ENCODE data around the gene SLC39A12. TPM values are rescaled to one million over a fixed set of nuclear protein-coding genes. Genes with fewer than 3 reads are reported as not detected.

The SLC39A12 gene
- total RNA-seq, 6 donors from 2014 or later: 0.17 to 2.1 (median 1.1) TPM; not detected in 2

DNA sequence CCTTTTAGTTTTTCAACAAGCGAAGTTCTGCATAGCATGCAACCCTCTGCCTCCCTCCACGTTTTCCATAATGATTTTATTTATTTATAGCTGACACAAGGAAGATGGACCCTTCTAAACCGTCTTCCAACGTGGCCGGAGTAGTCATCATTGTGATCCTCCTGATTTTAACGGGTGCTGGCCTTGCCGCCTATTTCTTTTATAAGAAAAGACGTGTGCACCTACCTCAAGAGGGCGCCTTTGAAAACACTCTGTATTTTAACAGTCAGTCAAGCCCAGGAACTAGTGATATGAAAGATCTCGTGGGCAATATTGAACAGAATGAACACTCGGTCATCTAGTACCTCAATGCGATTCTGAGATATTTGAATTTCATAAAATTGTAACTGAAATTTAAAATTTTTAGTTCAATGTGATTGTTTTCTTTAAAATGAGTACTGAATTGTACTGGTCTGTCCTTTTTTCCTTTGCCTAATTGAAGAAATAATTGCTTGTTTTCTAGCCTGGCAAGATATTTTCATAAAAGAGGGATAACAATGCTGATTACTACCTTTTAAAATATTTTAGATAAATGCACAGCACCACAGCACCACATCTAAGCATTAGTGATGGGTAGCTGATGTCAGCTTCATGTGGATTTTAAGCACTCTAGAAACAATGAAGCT lies 41.5 kb upstream of the SLC39A12 start:
- Histone ChIP-seq H3K9me3 (no peaks in the 10 kb centered on the region), H3K36me3 (no peaks in the 10 kb centered on the region), H3K4me3 (no peak overlapping the region), H3K27ac (no peak overlapping the region), H3K4me1 (no peaks in the 10 kb centered on the region), H3K27me3 (no peaks in the 10 kb centered on the region)
- TF ChIP-seq EP300 (IDR thresholded peaks at IDR 0.05): no peak
- TF ChIP-seq, protein P1, sequence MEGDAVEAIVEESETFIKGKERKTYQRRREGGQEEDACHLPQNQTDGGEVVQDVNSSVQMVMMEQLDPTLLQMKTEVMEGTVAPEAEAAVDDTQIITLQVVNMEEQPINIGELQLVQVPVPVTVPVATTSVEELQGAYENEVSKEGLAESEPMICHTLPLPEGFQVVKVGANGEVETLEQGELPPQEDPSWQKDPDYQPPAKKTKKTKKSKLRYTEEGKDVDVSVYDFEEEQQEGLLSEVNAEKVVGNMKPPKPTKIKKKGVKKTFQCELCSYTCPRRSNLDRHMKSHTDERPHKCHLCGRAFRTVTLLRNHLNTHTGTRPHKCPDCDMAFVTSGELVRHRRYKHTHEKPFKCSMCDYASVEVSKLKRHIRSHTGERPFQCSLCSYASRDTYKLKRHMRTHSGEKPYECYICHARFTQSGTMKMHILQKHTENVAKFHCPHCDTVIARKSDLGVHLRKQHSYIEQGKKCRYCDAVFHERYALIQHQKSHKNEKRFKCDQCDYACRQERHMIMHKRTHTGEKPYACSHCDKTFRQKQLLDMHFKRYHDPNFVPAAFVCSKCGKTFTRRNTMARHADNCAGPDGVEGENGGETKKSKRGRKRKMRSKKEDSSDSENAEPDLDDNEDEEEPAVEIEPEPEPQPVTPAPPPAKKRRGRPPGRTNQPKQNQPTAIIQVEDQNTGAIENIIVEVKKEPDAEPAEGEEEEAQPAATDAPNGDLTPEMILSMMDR (IDR thresholded peaks at IDR 0.05): peak in 3 of 6 experiments; percentile 11 to 25 (median 20)
- ATAC-seq (ENCODE audit: low FRiP score in 2 of 2): peak in 1 of 2 donors; percentile 51
- WGBS, 2 donors: 24 to 30% methylated on average over 12 of the region's 12 CpGs
- DNase-seq: no peak

DNA sequence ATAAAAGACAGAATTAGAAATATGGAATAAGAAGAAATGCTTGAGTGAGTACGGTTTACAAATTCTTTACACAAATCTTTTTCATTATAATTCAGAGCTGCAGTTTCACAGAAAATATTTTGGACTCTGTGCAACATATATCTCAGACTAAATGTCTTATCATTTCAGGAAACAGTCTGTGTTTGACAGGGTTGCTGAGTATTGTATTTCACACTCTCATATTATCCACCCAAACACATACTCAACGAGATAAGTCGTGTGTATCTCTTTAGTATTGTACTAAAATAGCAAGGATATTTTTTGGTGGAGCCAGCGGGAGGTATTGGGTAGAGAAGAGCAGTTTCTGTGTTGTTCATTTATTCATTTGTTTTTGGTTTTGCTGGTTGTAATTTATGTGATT lies 39.0 kb upstream of the SLC39A12 start:
- Histone ChIP-seq H3K36me3 (no peaks in the 10 kb centered on the region), H3K27ac (no peak overlapping the region), H3K4me1 (no peaks in the 10 kb centered on the region), H3K4me3 (no peak overlapping the region), H3K27me3 (no peaks in the 10 kb centered on the region), H3K9me3 (no peaks in the 10 kb centered on the region)
- DNase-seq (no peak), ATAC-seq (ENCODE audit: low FRiP score in 2 of 2) (no peak)
- 42 to 46% methylated on average over 4 of the region's 4 CpGs for WGBS, 2 donors
- TF ChIP-seq EP300 (IDR thresholded peaks at IDR 0.05) (no peak), POLR2A (IDR thresholded peaks at IDR 0.05) (no peak), POLR2AphosphoS5 (IDR thresholded peaks at IDR 0.05) (no peak)
- TF ChIP-seq, protein P1 (IDR thresholded peaks at IDR 0.05): no peak

DNA sequence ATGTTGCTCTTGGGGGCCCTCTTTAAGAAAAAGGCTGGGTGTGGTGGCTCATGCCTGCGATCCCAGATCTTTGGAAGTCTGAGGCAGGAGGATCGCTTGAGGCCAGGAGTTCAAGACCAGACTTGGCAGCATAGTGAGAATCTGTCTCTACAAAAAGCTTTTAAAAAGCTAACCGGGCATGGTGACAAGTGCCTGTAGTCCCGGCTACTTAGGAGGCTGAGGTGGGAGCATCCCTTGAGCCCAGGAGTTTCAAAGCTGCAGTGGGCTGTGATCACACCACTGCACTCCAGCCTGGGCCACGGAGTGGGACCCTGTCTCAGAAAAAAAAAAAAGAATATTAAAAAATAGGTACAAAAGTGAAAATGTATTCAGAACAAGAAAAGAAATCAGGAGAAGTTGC lies 38.1 kb upstream of the SLC39A12 start:
- 62 to 70% methylated on average over 5 of the region's 5 CpGs for WGBS, 2 donors
- H3K9me3 ChIP-seq: no peaks in the 10 kb centered on the region
- H3K4me3 ChIP-seq: no peak overlapping the region
- H3K4me1 ChIP-seq: no peaks in the 10 kb centered on the region
- H3K36me3 ChIP-seq: no peaks in the 10 kb centered on the region
- TF ChIP-seq EP300 (IDR thresholded peaks at IDR 0.05) (no peak), POLR2A (IDR thresholded peaks at IDR 0.05) (no peak), POLR2AphosphoS5 (IDR thresholded peaks at IDR 0.05) (no peak)
- TF ChIP-seq, protein P1 (IDR thresholded peaks at IDR 0.05): no peak
- no peaks in the 10 kb centered on the region for H3K27me3 ChIP-seq
- H3K27ac ChIP-seq: no peak overlapping the region
- DNase-seq: no peak
- ATAC-seq (ENCODE audit: low FRiP score in 2 of 2): no peak

DNA sequence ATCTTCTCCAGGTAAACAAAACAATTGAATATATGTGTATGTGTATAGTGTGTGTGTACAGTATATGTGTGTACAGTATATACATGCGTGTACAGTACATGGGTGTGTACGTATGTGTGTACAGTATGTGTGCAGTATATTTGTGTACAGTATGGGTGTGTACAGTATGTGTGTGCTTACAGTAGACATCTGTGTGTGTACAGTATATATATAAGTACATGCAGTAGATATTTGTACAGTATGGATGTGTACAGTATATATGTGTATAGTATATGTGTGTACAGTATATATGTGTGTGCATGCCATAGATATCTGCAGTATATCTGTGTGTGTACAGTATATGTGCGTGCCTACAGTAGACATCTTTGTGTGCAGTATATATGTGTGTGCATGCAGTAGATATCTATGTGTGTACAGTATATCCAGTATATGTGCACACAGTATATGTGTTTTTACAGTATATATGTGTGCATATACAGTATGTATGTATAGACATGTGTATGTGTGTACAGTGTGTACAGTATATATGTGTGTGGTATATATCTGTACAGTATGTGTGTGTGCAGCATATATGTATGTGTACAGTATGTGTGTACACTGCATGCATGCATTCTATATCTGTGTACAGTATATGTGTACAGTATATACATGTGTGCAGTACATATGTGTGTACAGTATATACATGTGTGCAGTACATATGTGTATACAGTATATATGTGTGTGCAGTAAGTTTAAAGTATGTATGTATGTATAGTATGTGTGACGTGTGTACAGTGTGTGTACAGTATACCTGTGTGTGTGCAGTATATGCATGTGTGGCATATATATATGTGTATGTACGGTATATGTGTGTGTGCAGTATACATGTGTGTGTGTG lies 37.3 kb upstream of the SLC39A12 start:
- Histone ChIP-seq H3K4me1 (no peaks in the 10 kb centered on the region), H3K4me3 (no peak overlapping the region), H3K9me3 (no peaks in the 10 kb centered on the region), H3K27me3 (no peaks in the 10 kb centered on the region), H3K27ac (no peak overlapping the region), H3K36me3 (no peaks in the 10 kb centered on the region)
- TF ChIP-seq, protein P1 (IDR thresholded peaks at IDR 0.05): no peak
- ATAC-seq (ENCODE audit: low FRiP score in 2 of 2) (peak; percentile 47 to 71), DNase-seq (no peak)
- WGBS, 2 donors: 83 to 92% methylated on average over 5 of the region's 5 CpGs

Measured in upper lobe of left lung (tissue), 6 donors.